Measurements from ENCODE around the gene RDM1. TPM values are rescaled to one million over a fixed set of nuclear protein-coding genes. Genes with fewer than 3 reads are reported as not detected.
"Not testable (repeated sequence)": the region's sequence is repeated elsewhere in the genome, so short reads cannot be mapped to it uniquely, and the experiment has no call there.

RDM1 gene
- total RNA-seq, 1 donor from 2014 or later, result 0.41 TPM

DNA sequence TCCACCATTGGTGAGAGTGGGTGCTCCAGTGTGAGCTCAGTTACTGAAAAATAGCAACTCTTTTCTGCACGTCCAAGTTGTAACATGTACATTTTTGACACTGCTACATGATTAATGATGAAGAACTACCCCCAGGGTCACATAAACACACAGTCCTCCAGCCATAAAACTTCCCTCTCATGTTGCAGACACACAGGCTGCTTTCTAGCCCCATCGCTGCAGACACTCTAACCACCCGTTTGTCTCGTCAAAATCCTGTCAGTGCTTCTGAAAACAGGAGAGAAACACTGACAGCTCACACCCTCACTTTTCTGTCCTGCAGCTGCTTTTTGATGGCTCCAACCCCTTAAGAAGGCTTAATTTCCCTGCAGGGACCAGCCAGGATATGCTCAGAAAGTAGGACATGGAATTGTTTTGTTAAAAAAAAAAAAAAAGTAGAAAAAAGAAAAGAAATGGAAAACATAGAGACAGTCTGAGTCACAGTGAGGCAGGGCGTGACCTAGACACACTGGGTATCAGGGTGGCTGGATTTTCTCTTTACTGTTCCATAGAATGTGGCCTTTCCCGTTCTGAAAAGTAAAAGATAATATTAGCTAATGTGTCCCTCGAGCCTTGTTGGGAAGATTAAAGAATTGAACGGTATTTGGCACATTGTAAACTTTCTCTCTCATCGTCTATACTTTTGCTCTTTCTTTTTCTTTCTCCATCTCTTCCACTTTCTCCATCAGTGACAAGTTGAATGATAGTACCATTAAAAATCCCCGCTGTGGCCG lies 29.7 kb downstream of the RDM1 start:
- no peak for FAIRE-seq
- no peak for DNase-seq (ENCODE audit: low spot score in 2 of 2)

DNA sequence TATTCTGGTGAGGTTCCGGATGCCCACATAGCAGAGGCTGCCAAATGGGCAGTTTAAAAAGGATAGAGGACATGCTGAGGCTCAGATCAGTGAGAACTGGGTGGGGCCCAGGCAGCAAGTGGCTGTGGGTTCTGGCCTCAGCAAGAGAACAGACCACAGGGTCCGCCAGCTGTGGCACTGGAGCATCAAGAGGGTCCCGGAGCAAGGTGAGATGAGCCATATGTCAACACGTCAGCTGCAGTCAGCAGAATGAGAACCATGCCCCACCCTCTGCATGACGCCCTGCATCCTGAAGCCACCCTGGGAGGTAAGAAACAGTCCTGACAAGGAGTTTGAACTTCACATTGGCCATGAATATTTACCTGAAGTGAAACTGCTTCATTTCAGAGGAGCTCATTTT lies 30.3 kb downstream of the RDM1 start:
- DNase-seq (ENCODE audit: low spot score in 2 of 2), result no peak
- no peak for FAIRE-seq

DNA sequence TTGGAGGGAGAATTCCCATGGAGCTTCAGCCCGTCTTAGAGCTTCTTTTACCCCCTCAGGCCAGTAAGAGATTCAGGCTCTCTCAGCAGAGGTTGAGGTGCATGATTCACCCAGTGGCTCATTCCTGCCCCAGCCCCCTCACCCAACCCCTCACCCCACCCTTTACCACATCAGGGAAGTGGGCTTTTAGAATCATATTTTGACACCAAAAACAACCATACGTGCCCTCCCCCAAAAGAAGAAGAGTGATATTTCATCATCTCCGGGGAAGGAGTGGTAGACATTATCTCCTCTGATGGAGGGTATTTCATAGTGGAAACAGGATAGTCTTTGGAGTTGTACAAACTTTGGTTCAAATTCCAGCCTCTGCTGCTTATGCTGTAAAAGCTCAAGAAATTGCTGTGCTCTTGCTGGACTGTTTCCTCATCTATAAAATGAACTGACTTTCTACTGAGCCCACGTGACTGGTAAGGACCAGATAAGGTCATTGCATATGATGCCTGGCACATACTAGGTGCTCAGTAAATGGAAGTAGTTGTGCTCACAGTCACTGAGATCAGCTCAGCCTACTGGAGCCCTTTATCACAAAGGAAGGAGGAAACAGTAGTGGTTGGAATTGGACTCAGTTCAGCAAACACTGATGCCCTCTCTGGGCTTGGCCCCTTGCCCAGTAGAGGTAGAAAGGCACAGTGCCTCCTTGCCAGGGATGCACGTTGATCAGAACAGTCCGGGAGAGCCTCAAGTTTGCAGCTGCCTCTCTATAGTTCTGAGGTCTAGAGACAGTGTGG lies 32.1 kb downstream of the RDM1 start:
- FAIRE-seq (no peak), DNase-seq (ENCODE audit: low spot score in 2 of 2) (no peak)

DNA sequence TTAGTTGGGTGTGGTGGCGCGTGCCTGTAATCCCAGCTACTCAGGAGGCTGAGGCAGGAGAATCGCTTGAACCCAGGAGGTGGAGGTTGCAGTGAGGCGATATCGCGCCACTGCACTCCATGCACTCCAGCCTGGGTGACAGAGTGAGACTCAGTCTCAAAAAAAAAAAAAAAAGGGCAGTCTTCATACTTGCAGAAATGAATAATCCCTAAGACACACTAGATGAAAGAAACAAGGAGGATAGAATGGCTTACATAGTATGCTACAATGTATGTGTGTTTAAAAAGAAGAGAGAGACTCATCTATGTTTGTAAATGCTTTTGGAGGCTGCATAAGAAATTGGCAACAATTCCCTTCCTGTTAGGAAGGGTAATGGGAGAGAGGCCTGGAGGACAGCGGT lies 32.8 kb downstream of the RDM1 start:
- FAIRE-seq; DNase-seq (ENCODE audit: low spot score in 2 of 2): not testable (repeated sequence)

DNA sequence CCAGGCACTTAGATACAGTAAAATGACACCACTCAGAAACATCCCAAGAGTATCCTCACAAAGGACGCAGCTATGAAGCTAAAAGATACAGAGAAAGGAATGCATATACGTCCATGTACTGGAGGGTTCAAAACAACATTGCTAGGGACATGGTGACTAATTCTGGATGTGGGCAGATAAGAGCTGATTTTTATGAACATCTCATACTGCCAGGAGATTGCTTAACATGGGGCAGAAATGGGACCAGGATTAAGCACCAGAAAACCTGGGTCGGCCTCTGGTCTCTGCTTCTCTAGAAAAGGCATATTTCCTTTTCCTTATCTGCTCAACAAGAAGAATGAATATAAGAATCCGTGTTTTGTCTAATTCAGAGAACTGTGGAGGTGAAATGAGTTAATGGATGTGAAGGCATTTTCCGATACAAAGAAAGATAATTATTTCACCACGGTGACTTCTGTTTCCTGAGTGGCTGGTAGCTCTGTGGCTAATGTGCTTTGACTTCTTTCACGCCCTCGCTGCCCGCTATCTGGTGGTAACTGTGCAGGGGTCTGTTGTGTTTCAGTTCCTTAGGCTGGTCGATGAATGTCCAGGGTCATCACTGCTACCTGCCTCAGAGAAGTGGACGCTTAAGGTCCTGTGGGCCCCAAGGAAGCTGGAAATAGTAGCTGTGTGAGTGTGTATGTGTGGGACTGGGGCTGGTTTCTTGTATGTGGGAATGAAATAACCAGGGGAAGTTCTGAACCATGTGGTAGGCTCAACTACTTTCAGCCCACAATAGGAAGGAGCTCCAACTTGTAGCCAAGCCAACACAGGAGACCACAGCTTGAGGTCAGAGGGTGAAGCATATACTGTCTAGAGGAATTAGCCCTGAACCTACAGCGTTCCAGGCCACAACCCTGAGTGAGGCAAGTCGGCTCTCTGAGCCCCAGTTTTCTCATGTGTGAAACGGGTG lies 34.7 kb downstream of the RDM1 start:
- no peak for FAIRE-seq
- DNase-seq (ENCODE audit: low spot score in 2 of 2), result no peak

DNA sequence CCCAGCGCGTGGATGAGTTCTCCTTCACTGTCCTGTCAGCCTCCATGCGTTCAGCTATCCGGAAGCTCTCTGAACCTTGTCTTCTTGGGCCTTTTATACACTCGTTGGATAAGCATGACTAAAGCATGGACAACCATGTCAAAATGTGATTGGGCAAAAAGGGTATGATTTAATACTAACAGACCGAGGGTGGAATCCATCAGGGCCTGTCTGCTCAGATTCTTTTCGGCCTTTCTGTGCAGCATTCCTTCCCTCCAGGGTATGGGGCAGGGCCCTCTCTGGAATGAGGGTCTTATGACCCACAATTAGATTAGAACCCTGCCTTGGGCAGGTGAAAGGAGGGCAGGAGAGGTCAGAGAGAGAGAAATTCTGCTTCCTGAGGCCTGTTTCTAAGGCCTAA lies 36.4 kb downstream of the RDM1 start:
- DNase-seq (ENCODE audit: low spot score in 2 of 2) (no peak), FAIRE-seq (no peak)

DNA sequence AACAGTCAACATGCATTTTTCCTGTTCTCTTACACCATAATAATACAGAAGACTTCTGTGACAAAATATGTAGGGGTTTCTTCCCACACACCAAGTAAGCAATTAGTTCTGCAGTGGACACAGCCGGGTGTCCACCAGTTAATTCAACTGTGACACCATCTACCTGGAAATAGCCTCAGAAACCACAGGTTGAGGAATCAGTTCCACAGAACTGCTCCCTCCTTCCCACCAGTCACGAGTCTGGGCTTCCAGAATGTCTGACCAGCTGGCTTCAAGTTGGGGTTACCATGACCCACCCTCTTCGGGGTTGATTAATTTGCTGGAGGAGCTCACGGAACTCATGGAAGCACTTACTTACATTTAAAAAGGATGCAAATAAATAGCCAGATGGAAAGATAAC lies 36.8 kb downstream of the RDM1 start:
- FAIRE-seq, result no peak
- DNase-seq (ENCODE audit: low spot score in 2 of 2), result no peak

DNA sequence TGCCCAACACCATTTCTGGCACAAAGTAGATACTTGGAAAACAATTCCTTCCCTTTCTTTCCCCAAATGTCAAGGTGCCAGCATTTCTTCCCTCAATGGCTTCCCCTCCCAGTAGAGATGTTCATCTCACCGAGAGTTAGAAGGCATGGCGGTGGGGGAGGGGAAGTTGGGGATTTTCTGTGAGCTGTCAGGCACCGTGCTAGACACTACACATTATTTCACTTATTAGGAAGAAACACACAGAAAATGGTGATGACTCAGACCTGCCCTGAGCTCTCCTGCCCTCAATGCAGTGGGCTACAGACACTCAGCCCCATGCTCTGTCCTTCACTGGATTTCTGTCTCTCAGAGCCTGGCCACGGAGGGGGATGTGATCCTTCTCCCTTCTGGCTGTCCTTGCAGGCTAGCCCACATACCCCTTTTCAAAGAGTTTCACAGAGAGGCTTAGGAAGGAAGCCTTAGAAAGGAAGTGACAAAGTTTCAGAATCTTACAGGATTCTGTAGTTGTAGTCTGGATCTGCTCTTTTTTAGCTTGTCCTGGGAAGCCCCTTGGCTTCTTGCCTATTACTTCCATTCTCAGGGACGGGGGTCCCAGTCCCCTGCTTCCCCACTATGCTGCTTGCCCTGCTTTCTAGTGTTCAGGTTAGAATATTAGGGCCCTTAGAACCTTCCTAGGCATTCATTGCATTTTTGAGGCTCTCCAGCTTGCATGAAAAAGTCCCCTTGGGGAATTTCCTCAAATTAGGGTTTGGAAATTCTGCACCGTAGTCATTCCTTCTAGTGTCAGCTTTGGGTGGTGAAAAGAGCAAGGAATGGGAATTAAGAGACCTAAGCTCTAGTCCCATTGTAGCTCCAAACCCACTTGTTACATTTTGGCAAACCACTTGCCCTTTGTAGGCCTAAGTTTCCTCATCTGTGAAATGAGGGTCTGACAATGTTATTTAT lies 38.2 kb downstream of the RDM1 start:
- FAIRE-seq (no peak), DNase-seq (ENCODE audit: low spot score in 2 of 2) (no peak)

DNA sequence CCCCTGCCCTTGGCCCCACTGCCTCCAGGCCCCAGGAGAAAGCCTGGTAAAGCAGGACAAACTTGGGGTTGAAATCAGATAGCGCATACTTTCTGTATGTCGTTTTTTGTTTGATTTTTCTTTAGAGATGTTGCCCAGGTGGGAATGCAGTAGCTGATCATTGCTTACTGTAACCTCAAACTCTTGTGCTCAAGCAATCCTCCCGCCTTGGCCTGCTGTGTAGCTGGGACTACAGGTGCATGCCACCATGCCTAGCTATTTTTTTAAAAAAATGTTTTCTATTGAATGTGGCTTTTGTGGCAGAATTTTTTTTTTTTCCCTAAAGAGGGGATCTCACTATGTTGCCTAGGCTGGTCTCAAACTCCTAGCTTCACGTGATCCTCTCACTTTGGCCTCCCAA lies 39.3 kb downstream of the RDM1 start:
- DNase-seq (ENCODE audit: low spot score in 2 of 2) (no peak), FAIRE-seq (no peak)

DNA sequence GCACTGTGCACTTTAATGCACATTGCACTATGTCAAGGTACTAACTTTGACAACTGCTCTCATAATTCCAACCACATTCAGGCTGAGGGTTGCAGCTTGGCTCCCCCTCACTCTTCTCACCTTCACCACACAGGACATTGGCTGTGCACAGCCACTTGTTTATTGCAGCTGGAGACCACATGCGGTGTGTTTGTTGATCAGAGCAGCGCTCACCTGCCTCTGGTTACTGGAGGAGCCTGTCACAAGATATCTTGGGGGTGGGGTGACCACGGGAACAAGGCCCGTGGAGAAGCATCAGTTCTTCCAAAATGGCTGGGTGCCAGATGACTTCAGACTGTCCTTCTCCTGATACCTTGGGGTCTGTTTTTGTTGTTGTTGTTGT lies 39.8 kb downstream of the RDM1 start:
- FAIRE-seq, result no peak
- DNase-seq (ENCODE audit: low spot score in 2 of 2), result no peak

DNA sequence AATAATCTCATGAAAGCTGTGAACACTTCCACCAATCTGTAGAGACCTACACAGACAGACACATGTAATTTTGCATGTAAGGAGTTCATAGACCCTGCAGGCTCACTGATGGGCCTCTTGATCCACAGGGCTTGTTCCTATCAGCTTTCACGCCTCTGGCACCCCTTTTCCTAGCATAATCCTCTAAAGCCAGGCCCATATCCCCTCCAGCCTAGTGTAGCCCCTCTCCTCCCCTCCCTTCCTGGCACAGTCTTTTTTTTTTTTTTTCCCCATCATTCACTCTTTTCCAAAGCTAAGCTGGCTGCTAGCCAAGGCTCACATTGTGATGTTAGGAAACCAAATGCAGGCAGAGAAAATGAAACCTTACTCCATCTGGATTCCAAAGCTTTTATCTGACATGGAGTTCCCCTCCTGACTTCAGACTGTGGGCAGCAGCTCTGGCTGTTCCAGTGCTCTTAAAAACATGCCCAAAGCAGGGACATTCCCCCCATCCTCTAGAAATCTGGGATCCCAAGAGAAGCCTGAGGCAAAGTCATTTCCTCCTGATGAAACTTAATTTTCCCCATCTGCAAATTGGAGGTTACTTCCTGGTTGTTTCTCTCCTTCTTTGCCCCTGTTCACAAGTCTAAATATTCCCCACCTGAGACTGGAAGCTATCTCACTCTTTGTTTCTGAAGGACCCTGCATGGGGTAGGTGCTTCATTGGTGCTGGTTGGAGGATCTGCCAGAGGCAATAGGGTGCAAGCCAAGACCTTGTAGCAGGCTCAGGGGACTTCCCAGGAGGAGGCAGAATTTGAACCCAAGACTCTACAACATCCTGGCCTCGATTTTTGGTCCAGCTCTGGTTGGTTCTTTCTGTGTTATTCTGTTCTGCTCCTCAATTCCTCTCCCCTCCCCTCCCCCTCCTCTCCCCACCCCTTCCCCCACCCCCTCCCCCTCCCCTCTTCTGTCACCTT lies 40.5 kb downstream of the RDM1 start:
- no peak for FAIRE-seq
- peak in 1 of 2 donors; percentile 20 for DNase-seq (ENCODE audit: low spot score in 2 of 2)

DNA sequence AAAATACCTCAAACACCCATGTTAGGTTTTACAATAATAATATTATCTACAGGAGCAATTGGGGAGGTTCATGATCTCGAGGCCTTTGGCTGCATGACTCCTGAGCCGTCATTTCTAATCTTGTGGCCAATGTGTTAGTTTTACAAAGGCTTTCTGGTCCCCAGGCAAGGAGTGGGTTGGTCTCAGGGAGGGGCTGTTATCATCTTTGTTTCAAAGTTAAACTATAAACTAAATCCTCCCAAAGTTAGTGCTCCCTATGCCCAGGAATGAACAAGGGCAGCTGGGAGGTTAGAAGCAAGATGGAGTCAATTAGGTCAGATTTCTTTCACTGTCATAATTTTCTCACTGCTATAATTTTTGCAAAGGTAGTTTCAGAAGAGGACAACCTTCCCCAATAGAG lies 41.3 kb downstream of the RDM1 start:
- no peak for FAIRE-seq
- no peak for DNase-seq (ENCODE audit: low spot score in 2 of 2)

DNA sequence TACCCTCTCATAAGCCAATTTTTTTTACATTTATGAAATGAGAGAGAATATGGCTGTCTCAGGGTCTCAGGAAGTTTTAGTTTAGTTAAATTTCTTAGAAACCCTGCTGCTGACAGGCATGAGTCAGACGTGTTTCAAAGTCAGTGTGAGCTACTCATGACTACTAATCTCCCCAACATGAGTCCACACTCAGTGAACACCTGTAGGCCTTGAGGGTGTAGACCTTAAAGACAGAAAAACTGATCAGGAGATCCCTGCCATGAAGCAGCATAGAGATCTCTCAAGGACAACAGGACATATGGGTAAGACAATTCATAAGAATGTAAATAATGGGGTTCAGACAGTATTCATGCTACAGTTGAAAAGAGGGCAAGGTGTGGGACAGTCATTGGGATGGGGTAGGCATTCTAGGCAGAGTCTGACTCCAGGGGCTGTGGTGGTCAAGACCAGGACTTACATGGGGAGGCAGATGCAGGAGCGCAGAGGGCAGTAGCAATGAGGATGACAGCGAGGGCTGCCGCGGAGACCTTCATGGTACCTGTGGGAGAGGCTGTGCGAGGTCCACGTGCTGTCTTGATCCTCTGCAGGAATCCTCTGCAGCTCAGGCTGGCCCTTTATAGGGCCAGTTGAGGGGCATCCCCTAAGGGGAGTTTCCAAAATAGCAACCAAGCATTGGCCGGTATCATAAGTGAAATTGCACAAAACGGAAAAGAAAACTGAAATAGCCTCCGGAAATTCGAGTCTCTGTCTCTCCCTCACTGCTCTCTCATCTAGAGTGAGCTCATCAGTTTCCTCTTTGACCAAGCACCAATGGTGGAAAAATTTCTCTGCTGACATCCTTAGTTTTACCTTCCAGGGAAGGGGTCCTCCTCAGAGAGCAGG lies 50.6 kb downstream of the RDM1 start, which contains the start of gene CCL5:
Gene CCL5 (minus strand): TSS at position 588 of the 882 bp plus-strand sequence.
- no peak for FAIRE-seq
- no peak for DNase-seq (ENCODE audit: low spot score in 2 of 2)

DNA sequence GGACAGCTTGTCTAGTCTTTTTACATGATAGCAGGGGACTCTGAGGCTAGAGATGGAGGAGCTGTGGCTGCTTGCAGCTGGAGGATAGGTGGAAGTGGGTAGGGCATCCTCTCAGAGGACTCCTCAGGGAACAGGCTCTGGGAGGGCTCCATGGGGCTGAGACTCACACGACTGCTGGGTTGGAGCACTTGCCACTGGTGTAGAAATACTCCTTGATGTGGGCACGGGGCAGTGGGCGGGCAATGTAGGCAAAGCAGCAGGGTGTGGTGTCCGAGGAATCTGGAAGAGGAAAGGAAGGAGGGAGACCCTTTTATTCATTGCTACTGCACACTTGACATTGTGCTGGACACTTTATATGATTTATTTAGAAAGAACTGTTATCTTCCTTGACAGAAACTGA lies 52.2 kb downstream of the RDM1 start:
- FAIRE-seq (no peak), DNase-seq (ENCODE audit: low spot score in 2 of 2) (no peak)

DNA sequence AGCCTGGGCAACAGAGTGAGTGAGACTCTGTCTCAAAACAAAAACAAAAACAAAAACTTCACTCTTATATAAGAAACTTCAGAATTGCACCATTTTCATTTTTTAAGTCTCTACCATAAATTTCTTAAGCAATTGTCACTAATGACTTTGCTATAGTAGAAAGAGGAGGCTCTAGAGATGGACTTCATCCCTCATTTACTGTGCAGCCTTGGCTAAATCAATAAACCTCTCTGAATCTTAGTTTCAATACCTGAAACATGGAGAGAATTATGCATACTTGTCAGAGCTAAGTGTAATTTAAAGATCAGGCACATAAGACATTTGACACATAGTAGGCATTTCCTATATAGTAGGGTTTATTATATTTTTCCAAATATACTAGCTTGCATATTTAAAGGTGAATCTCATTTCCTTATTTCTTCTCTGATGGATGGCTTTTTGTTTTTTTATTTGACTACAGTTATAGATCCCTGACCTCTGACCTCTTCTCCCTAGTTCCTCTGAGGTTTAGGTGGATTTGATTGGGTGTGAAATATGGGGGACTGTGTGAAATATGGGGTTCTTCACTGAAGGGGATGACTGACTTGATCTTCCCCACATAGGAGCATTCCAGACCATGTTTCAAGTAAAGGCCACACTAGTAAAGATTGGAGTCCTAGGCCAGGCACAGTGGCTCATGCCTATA lies 53.1 kb downstream of the RDM1 start:
- FAIRE-seq (no peak), DNase-seq (ENCODE audit: low spot score in 2 of 2) (no peak)

DNA sequence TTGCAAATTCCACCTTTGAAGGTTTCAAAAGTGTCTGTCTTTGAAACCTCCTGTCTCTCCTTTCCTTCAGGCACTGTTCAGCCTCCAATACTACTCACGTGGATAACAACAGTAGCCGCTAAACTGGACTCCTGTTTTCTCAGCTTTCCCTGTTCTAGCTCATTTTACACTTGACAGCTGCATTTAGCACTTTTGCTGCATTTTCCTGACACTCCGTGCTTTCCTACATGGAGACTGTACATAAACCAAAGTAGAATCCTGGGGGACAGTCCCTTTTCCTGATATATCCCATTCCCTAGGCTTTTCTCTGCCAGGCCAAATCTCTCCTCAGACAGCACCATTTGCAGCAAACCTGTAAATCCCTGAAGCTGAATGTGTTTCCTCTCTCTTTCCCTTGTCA lies 54.0 kb downstream of the RDM1 start:
- FAIRE-seq (no peak), DNase-seq (ENCODE audit: low spot score in 2 of 2) (no peak)

DNA sequence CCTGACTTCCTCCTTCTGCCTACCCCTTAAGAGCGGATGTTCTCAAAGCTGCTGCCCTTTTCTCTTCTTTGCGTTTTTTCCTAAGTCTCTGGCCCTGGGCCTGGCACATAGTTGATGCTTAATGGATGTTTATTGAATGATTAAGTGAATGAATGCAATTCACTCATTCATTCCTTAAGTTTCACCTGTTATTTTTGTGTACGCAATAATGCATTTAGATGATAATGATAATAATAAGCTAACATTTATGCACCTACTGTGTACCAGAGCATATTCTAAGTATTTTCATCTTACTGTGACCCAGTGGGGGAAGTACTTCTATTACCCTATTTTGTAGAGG lies 54.8 kb downstream of the RDM1 start:
- FAIRE-seq (no peak), DNase-seq (ENCODE audit: low spot score in 2 of 2) (no peak)
